NCI-H226 (cell line): ENCODE data around the gene TRMT1.

ENCODE experiments used
- DNase-seq: peaks from one replicate; pipeline ENCODE4 v3.0.0-alpha.2; 2015

The TRMT1 gene

GRCh38 chr19:13089857-13090507, 26.6 kb downstream of the TRMT1 start:
- no peak for DNase-seq

- DNase-seq: peak; percentile 9
Observed at GRCh38 chr19:13089139-13089856, 27.2 kb downstream of the TRMT1 start.

GRCh38 chr19:13087795-13088537, 28.6 kb downstream of the TRMT1 start:
- DNase-seq: no peak

- DNase-seq: no peak
Observed at GRCh38 chr19:13087295-13087694, 29.2 kb downstream of the TRMT1 start.

GRCh38 chr19:13086341-13086740, 30.2 kb downstream of the TRMT1 start:
- no peak for DNase-seq

- no peak for DNase-seq
Observed at GRCh38 chr19:13085666-13086065, 30.9 kb downstream of the TRMT1 start.

GRCh38 chr19:13083627-13084026, 32.9 kb downstream of the TRMT1 start:
- DNase-seq: no peak

GRCh38 chr19:13083008-13083404, 33.5 kb downstream of the TRMT1 start:
- DNase-seq: no peak

- no peak for DNase-seq
Observed at GRCh38 chr19:13082192-13083007, 34.1 kb downstream of the TRMT1 start.

- no peak for DNase-seq
Observed at GRCh38 chr19:13079542-13079986, 37.0 kb downstream of the TRMT1 start.

- DNase-seq: no peak
Observed at GRCh38 chr19:13078897-13079541, 37.5 kb downstream of the TRMT1 start.

GRCh38 chr19:13078381-13078780, 38.2 kb downstream of the TRMT1 start:
- DNase-seq: no peak

- DNase-seq: no peak
Observed at GRCh38 chr19:13077240-13077639, 39.3 kb downstream of the TRMT1 start.

- no peak for DNase-seq
Observed at GRCh38 chr19:13076787-13077186, 39.8 kb downstream of the TRMT1 start.

GRCh38 chr19:13076320-13076719, 40.2 kb downstream of the TRMT1 start:
- no peak for DNase-seq

GRCh38 chr19:13074378-13074777, 42.2 kb downstream of the TRMT1 start:
- no peak for DNase-seq

- no peak for DNase-seq
Observed at GRCh38 chr19:13073263-13073662, 43.3 kb downstream of the TRMT1 start.

- no peak for DNase-seq
Observed at GRCh38 chr19:13072188-13072908, 44.2 kb downstream of the TRMT1 start.

- DNase-seq: no peak
Observed at GRCh38 chr19:13071444-13072187, 44.9 kb downstream of the TRMT1 start.

GRCh38 chr19:13070425-13071140, 46.0 kb downstream of the TRMT1 start:
- no peak for DNase-seq
